Measurements from ENCODE around the gene MEST. TPM values are rescaled to one million over a fixed set of nuclear protein-coding genes. Genes with fewer than 3 reads are reported as not detected.

MEST gene
- total RNA-seq, 1 experiment from 2014 or later, result 49.5 TPM

GRCh38 chr7:130475776-130476175 is 16.1 kb upstream of the MEST start (continued):
- TF ChIP-seq REST (IDR thresholded peaks at IDR 0.05; ENCODE audit: low read depth) (no peak), TCF7L2 (IDR thresholded peaks at IDR 0.05; ENCODE audit: borderline replicate concordance, extremely low read depth, insufficient read depth, insufficient read length) (no peak), POLR2A (IDR thresholded peaks at IDR 0.05; ENCODE audit: borderline replicate concordance, extremely low read depth, insufficient read depth, insufficient read length) (no peak), SRF (IDR thresholded peaks at IDR 0.05; ENCODE audit: low read depth) (no peak), POLR2AphosphoS5 (IDR thresholded peaks at IDR 0.05; ENCODE audit: low read depth, low read length) (no peak), CBX3 (IDR thresholded peaks at IDR 0.05; ENCODE audit: low read depth) (no peak)

DNA sequence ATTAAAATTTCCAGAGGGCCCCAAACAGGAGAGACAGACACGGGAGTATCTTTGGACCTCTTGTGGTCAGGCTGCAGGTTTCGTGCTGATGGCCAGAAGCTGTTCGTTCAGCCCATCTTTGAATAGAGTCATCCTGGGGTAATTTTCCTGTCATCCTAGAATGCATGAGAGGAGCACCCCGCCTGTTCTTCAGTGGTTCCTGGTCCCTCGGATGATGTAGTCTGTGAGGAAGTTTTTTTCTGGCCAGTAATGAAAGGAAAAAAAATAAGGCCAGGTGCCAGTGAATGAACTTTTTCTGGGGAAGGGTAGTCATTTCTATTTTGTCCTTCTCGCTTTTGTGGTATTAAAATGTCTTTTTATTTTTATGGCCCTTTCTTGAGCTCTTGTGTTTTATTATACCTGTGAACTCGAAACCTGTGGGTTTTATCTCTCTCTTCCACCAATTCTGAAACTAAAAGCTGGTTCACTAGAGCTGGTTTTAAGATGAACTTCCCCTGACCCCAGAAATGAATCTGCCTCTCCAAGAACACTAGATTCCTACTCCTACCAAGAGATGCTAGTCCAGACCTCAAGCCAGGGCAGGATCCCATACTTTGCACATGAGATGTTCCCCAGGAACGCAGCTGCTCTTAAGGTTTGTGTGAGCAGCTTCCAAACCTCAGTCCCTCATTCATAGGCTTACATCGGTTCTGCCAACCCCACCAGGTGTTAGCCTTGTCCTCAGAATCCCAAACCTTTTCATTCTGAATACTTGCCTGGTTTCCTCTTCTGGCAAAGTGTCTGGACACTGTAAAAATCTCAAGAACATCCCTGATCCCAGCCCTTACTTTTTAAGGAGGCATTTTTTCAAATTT is 15.4 kb upstream of the MEST start:
- no peaks in the 10 kb centered on the region for H3K4me1 ChIP-seq (ENCODE audit: control insufficient read depth in 1 of 2, insufficient read depth in 2 of 2, low read length in 2 of 2)
- no peak overlapping the region for H2AFZ ChIP-seq (ENCODE audit: low read depth, low read length, poor library complexity, severe bottlenecking)
- H3K4me3 ChIP-seq (replicated peaks in 1 of 2; ENCODE audit: low read depth in 1 of 2, low read length in 2 of 2), result no peak overlapping the region
- CTCF ChIA-PET, result no interaction called here
- RAD21 ChIA-PET (ENCODE audit: low non-redundant PET in 1 of 2, low total read pairs in 2 of 2, uncharacterized antibody in 2 of 2, unreplicated experiment in 2 of 2), result no interaction called here
- POLR2A ChIA-PET, result no interaction called here
- H3K36me3 ChIP-seq (ENCODE audit: control insufficient read depth in 1 of 2, insufficient read depth in 2 of 2, low read length in 2 of 2), result no peaks in the 10 kb centered on the region
- ATAC-seq, result no peak
- no peaks in the 10 kb centered on the region for H3K27me3 ChIP-seq (ENCODE audit: insufficient read depth, low read length)
- H3K9me3 ChIP-seq (ENCODE audit: control insufficient read depth in 1 of 2, insufficient read depth in 1 of 2, low read depth in 1 of 2, low read length in 2 of 2), result no peaks in the 10 kb centered on the region
- no peak overlapping the region for H3K9ac ChIP-seq (ENCODE audit: low read length)
- TF ChIP-seq ZFX (IDR thresholded peaks at IDR 0.05), result no peak
- TF ChIP-seq JUND (IDR thresholded peaks at IDR 0.05), result no peak
- no peak for TF ChIP-seq EGR1 (IDR thresholded peaks at IDR 0.05; ENCODE audit: low read depth)
- TF ChIP-seq, protein P1, sequence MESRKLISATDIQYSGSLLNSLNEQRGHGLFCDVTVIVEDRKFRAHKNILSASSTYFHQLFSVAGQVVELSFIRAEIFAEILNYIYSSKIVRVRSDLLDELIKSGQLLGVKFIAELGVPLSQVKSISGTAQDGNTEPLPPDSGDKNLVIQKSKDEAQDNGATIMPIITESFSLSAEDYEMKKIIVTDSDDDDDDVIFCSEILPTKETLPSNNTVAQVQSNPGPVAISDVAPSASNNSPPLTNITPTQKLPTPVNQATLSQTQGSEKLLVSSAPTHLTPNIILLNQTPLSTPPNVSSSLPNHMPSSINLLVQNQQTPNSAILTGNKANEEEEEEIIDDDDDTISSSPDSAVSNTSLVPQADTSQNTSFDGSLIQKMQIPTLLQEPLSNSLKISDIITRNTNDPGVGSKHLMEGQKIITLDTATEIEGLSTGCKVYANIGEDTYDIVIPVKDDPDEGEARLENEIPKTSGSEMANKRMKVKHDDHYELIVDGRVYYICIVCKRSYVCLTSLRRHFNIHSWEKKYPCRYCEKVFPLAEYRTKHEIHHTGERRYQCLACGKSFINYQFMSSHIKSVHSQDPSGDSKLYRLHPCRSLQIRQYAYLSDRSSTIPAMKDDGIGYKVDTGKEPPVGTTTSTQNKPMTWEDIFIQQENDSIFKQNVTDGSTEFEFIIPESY (IDR thresholded peaks at IDR 0.05; ENCODE audit: extremely low read depth, insufficient replicate concordance, low read length), result no peak
- no peak for TF ChIP-seq SRF (IDR thresholded peaks at IDR 0.05; ENCODE audit: low read depth)
- no peak for TF ChIP-seq SIN3A (IDR thresholded peaks at IDR 0.05; ENCODE audit: low read depth)
- H3K9me2 ChIP-seq (ENCODE audit: insufficient read depth), result no peaks in the 10 kb centered on the region
- H3K79me2 ChIP-seq (ENCODE audit: insufficient read depth, low read length), result no peaks in the 10 kb centered on the region
- no peak for DNase-seq (ENCODE audit: low read depth, low spot score)
- no peak overlapping the region for H3K4me2 ChIP-seq (ENCODE audit: low read length)
- no peaks in the 10 kb centered on the region for H4K20me1 ChIP-seq (ENCODE audit: insufficient read depth)
- no TSS peak for BruUV-seq (replicated peaks)
- intact Hi-C loops (cut with micrococcal nuclease), result no loop called here
- H3K27ac ChIP-seq (ENCODE audit: low read depth, low read length), result no peak overlapping the region

All from HCT116 (cell line).